Tibial nerve (tissue), 4 donors: ENCODE measurements around the gene NTRK2. TPM values are rescaled to one million over a fixed set of nuclear protein-coding genes. Genes with fewer than 3 reads are reported as not detected.

ENCODE experiments used
- DNase-seq, 2 donors: peaks; one replicate each; pipeline ENCODE4 v3.0.0-alpha.2; 2019; ENCODE audit warnings: low spot score in 2 of 2
- H3K27ac ChIP-seq, 4 donors: fragments of 200-600 bp; sonication (generic) in 3 of 4; one replicate each; pipeline ENCODE4 v1.5.1; 2017 to 2019; ENCODE audit warnings: mild to moderate bottlenecking in 1 of 4
- H3K27me3 ChIP-seq, 2 donors: fragments of 200-600 bp; sonication (generic) in 1 of 2; one replicate each; pipeline versions ENCODE4 v1.5.1 to v1.6.0; 2017 to 2019
- H3K36me3 ChIP-seq, 3 donors: fragments of 200-600 bp; sonication (generic); one replicate each; pipeline ENCODE4 v1.5.1; 2018 to 2019
- H3K4me1 ChIP-seq, 4 donors: fragments of 200-600 bp; sonication (generic) in 3 of 4; one replicate each; pipeline ENCODE4 v1.5.1; 2017 to 2019
- H3K4me3 ChIP-seq, 4 donors: fragments of 200-600 bp; sonication (generic) in 3 of 4; one replicate each; pipeline ENCODE4 v1.5.1; 2017 to 2019; ENCODE audit warnings: mild to moderate bottlenecking in 1 of 4, moderate library complexity in 1 of 4
- H3K9me3 ChIP-seq, 4 donors: fragments of 200-600 bp; sonication (generic) in 3 of 4; one replicate each; pipeline ENCODE4 v1.5.1; 2017 to 2019
- CTCF ChIP-seq, 5 experiments: fragments of 200-600 bp in 3 of 5; fragments of 450-650 bp in 2 of 5; sonication (generic) in 3 of 5; IDR thresholded peaks; one replicate each; pipeline ENCODE4 v1.5.1; 2016 to 2019; ENCODE audit warnings: antibody characterized with exemption in 5 of 5, mild to moderate bottlenecking in 3 of 5, moderate library complexity in 2 of 5
- EP300 ChIP-seq, 2 donors: sonication (generic); formaldehyde crosslinking; IDR thresholded peaks; one replicate each; pipeline ENCODE4 v1.6.1; 2017; ENCODE audit warnings: antibody characterized with exemption in 2 of 2, mild to moderate bottlenecking in 1 of 2
- POLR2A ChIP-seq, 2 donors: fragments of 450-650 bp; IDR thresholded peaks; one replicate each; pipeline ENCODE4 v1.6.1; 2017; ENCODE audit warnings: antibody characterized with exemption in 2 of 2, mild to moderate bottlenecking in 2 of 2, moderate library complexity in 2 of 2
- whole genome bisulfite sequencing, 2 donors: methylation state at CpG; one replicate each; pipeline ENCODE4 v1.1.5; 2018; 5-methylcytosine and 5-hydroxymethylcytosine counted together
- total RNA-seq, 4 donors: library from RNA; depleted of rRNA; stranded (reverse); fragments of >200 nt; gene quantifications; one replicate each; pipeline ENCODE4 v1.1.0, GENCODE V29; 2016

NTRK2 gene
- total RNA-seq, 4 donors from 2014 or later = 46.7 to 83.4 (median 69.5) TPM

- 60 to 78% methylated on average over 2 of the region's 2 CpGs for WGBS, 2 donors
- Histone ChIP-seq H3K27me3 (no peaks in the 10 kb centered on the region), H3K9me3 (no peaks in the 10 kb centered on the region), H3K4me1 (peaks cover 0 to 9% (median 0%) of the 10 kb centered on the region in 4 donors), H3K27ac (no peak overlapping the region), H3K36me3 (no peaks in the 10 kb centered on the region), H3K4me3 (no peak overlapping the region)
- no peak for DNase-seq
- TF ChIP-seq POLR2A (IDR thresholded peaks at IDR 0.05) (no peak), EP300 (IDR thresholded peaks at IDR 0.05) (no peak), CTCF (IDR thresholded peaks at IDR 0.05) (no peak)
These were observed 267.7 kb downstream of the NTRK2 start for GRCh38 chr9:84937180-84937579.

GRCh38 chr9:84937581-84937980 is 268.1 kb downstream of the NTRK2 start:
- WGBS, 2 donors = 76 to 81% methylated on average over 3 of the region's 3 CpGs
- no peak for DNase-seq
- TF ChIP-seq CTCF (IDR thresholded peaks at IDR 0.05) = no peak
- TF ChIP-seq EP300 (IDR thresholded peaks at IDR 0.05) = no peak
- TF ChIP-seq POLR2A (IDR thresholded peaks at IDR 0.05) = no peak
- H3K27ac ChIP-seq = no peak overlapping the region
- H3K4me1 ChIP-seq = peaks cover 0 to 9% (median 0%) of the 10 kb centered on the region in 4 donors
- no peaks in the 10 kb centered on the region for H3K36me3 ChIP-seq
- H3K9me3 ChIP-seq = no peaks in the 10 kb centered on the region
- H3K27me3 ChIP-seq = no peaks in the 10 kb centered on the region
- H3K4me3 ChIP-seq = no peak overlapping the region

- no peak overlapping the region for H3K27ac ChIP-seq
- DNase-seq = no peak
These were observed 270.2 kb downstream of the NTRK2 start for GRCh38 chr9:84939774-84940173.

GRCh38 chr9:84940294-84940693 is 270.8 kb downstream of the NTRK2 start:
- Histone ChIP-seq H3K4me1 (peaks cover 0 to 9% (median 0%) of the 10 kb centered on the region in 4 donors), H3K27me3 (no peaks in the 10 kb centered on the region), H3K27ac (no peak overlapping the region), H3K36me3 (no peaks in the 10 kb centered on the region), H3K9me3 (no peaks in the 10 kb centered on the region), H3K4me3 (no peak overlapping the region)
- 76% methylated on average over 2 of the region's 2 CpGs for WGBS, 2 donors
- DNase-seq = no peak
- TF ChIP-seq POLR2A (IDR thresholded peaks at IDR 0.05) (no peak), EP300 (IDR thresholded peaks at IDR 0.05) (no peak), CTCF (IDR thresholded peaks at IDR 0.05) (no peak)

More at GRCh38 chr9:84939774-84940173, 270.2 kb downstream of the NTRK2 start:
- Histone ChIP-seq H3K27me3 (no peaks in the 10 kb centered on the region), H3K9me3 (no peaks in the 10 kb centered on the region), H3K36me3 (no peaks in the 10 kb centered on the region), H3K4me1 (peaks cover 0 to 9% (median 0%) of the 10 kb centered on the region in 4 donors), H3K4me3 (no peak overlapping the region)
- 91 to 98% methylated on average over 3 of the region's 3 CpGs for WGBS, 2 donors
- TF ChIP-seq EP300 (IDR thresholded peaks at IDR 0.05) (no peak), CTCF (IDR thresholded peaks at IDR 0.05) (no peak), POLR2A (IDR thresholded peaks at IDR 0.05) (no peak)

- no peak for DNase-seq
- H3K9me3 ChIP-seq = no peaks in the 10 kb centered on the region
- TF ChIP-seq EP300 (IDR thresholded peaks at IDR 0.05) (no peak), CTCF (IDR thresholded peaks at IDR 0.05) (no peak), POLR2A (IDR thresholded peaks at IDR 0.05) (no peak)
- no peaks in the 10 kb centered on the region for H3K36me3 ChIP-seq
- H3K4me1 ChIP-seq = peaks cover 0 to 14% (median 0%) of the 10 kb centered on the region in 4 donors
- H3K27ac ChIP-seq = no peak overlapping the region
- no peak overlapping the region for H3K4me3 ChIP-seq
- no peaks in the 10 kb centered on the region for H3K27me3 ChIP-seq
These were observed 272.3 kb downstream of the NTRK2 start for GRCh38 chr9:84941792-84942191.
